ENCODE measurements around the gene RASSF10.

The RASSF10 gene

DNA sequence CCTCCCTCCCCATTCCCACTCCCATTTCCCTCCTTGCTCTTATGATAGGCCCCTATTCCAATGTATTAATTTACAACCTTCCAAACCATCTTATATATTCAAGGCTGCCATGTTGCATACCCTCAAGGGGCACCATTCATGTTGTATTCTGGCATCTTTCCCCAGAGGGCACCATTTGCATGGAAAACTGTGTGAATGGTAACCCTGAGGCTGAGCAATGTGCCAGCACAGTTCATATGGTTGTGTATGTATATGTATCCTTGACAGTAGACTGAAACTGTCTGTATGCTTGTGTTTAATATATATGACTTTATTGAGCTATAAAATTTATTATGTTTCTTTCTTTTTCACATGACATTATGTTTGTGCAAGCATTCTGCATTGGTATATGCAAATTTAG lies 7.3 kb downstream of the RASSF10 start:
- Histone ChIP-seq H3K4me3 (no peak overlapping the region), H3K27ac (no peak overlapping the region)
- no peak for DNase-seq (ENCODE audit: low spot score)
- TF ChIP-seq, protein P1, sequence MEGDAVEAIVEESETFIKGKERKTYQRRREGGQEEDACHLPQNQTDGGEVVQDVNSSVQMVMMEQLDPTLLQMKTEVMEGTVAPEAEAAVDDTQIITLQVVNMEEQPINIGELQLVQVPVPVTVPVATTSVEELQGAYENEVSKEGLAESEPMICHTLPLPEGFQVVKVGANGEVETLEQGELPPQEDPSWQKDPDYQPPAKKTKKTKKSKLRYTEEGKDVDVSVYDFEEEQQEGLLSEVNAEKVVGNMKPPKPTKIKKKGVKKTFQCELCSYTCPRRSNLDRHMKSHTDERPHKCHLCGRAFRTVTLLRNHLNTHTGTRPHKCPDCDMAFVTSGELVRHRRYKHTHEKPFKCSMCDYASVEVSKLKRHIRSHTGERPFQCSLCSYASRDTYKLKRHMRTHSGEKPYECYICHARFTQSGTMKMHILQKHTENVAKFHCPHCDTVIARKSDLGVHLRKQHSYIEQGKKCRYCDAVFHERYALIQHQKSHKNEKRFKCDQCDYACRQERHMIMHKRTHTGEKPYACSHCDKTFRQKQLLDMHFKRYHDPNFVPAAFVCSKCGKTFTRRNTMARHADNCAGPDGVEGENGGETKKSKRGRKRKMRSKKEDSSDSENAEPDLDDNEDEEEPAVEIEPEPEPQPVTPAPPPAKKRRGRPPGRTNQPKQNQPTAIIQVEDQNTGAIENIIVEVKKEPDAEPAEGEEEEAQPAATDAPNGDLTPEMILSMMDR (IDR thresholded peaks at IDR 0.05), result no peak

DNA sequence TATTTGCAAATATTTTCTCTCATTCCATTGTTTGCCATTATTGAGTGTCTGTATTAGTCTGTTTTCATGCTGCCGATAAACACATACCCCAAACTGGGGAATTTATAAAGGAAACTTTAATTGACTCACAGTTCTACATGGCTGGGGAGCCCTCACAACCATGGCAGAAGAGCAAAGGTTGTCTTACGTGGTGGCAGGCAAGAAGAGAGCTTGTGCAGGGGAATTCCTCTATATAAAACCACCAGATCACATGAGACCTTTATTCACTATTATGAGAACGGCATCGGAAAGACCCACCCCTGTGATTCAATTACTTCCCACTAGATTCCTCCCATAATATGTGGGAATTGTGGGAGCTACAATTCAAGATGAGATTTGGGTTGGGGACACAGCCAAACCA lies 10.2 kb downstream of the RASSF10 start:
- TF ChIP-seq, protein P1 (IDR thresholded peaks at IDR 0.05), result no peak
- DNase-seq (ENCODE audit: low spot score), result no peak
- Histone ChIP-seq H3K4me3 (no peak overlapping the region), H3K27ac (no peak overlapping the region)

DNA sequence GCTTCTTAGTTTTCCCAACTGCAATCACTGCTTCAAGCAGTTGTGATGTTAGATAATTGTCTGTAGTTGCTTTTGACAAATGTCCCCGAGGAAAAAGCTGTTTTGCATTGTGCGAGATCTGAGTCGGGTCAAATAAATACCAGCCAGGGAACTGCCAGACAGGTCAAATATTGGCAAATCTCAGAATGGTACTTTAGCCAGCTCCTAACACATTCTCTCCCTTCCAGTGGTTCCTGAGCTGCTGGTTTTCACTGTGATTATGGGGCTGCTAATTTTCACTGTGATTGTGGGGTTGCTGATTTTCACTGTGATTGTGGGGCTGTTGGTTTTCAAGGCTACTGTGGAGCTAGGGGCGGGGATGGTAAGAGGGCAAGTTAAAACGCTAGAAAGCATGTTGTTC lies 14.3 kb downstream of the RASSF10 start:
- H3K27ac ChIP-seq, result no peak overlapping the region
- no peak for DNase-seq (ENCODE audit: low spot score)
- no peak overlapping the region for H3K4me3 ChIP-seq
- TF ChIP-seq, protein P1 (IDR thresholded peaks at IDR 0.05), result no peak

DNA sequence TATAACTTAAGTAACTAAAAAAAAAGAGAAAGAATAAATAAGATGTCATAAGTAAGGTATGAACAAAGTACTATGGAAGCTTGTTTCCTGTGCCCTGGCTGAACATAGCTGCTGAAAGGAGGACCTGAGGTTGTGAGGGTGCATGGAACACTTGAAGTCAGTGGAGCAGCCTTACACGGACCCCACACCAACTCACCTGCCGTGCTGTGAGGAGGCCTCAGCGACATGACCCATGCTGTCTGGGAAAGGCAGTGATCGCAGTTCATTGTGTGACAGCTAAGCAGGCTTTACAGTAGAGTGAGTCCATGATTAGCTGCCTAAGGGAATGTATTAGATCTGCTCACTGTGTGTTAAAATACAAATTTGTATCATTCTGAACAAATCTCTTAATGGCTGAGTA lies 17.6 kb downstream of the RASSF10 start:
- Histone ChIP-seq H3K4me3 (no peak overlapping the region), H3K27ac (no peak overlapping the region)
- DNase-seq (ENCODE audit: low spot score), result no peak
- TF ChIP-seq, protein P1 (IDR thresholded peaks at IDR 0.05), result no peak

DNA sequence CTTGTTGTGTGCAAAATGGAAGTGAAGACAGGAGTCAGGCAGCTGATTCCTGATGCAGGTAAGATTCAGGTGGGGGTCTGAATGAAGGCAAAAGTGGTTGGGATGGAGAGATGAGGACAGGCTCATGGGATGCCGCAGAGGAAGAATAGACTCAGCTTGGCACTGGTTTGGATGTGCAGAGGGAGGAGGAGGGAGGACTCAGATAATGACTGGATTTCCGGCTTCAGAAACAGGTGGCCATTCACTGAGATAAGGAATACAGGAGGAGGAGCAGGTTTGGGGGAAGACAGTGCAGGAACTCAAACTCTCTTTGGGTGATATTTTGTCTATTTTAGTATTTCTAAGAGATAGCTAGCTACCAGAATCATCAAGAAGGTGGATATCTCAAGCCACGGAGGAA lies 19.2 kb downstream of the RASSF10 start:
- Histone ChIP-seq H3K4me3 (no peak overlapping the region), H3K27ac (no peak overlapping the region)
- DNase-seq (ENCODE audit: low spot score), result no peak
- TF ChIP-seq, protein P1 (IDR thresholded peaks at IDR 0.05), result no peak

DNA sequence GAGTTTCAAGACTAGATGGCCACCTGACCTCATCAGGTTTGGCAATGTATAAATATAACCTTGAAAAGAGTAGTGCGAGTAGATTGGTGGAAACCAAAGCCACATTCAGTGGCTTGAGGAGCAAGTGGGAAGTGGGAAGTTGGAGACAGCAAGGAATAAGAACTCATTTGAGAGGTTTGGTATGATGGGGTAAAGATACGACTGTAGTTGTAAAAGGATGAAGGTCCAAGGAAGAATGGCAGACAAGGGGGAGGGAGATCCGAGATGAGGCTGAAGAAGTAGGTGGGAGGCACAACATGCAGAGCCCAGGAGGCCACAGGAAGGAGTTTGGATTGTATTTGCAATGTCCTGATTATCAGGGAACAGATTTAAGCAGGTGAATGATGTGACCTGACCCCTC lies 20.8 kb downstream of the RASSF10 start:
- Histone ChIP-seq H3K27ac (no peak overlapping the region), H3K4me3 (no peak overlapping the region)
- TF ChIP-seq, protein P1 (IDR thresholded peaks at IDR 0.05), result no peak
- DNase-seq (ENCODE audit: low spot score), result no peak

DNA sequence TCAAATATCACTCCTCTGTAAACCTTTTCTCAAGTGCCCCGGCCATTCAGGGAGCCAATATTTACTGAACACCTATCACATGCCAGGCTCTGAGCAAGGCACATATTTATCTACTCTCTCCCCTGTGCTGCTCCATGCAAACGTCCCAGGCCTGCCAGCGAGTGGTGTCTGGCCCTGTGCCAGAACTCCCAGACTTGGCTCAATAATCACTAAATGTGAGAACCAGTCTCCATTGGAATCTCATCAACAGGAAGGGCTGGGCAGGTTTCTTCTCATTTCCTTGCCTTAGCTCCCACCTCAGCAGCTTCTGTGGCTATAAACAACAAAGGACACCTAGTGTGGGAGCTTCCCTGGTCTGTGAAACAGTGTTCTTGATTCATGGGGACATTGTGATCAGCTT lies 21.7 kb downstream of the RASSF10 start:
- no peak for DNase-seq (ENCODE audit: low spot score)
- Histone ChIP-seq H3K4me3 (no peak overlapping the region), H3K27ac (no peak overlapping the region)
- TF ChIP-seq, protein P1 (IDR thresholded peaks at IDR 0.05), result no peak

Data from coronary artery (tissue), 2 donors.